CD4-positive, alpha-beta T cell (primary cell): ENCODE measurements around the gene RAB6A. TPM values are rescaled to one million over a fixed set of nuclear protein-coding genes. Genes with fewer than 3 reads are reported as not detected.
A peak's percentile ranks its signal among the peaks of the same experiment; 100 is the strongest.

Experiments used
- ATAC-seq: fragments of 200-7000 bp; cut with Tn5 transposase; one replicate; pipeline ENCODE4 v1.10.0; 2022; ENCODE audit warnings: mild to moderate bottlenecking; ENCODE audit not compliant: poor library complexity
- CTCF ChIA-PET: fragments of 350-600 bp; sonication (Branson Sonifier 250); formaldehyde crosslinking; loops from one replicate; lab custom pipeline; 2021; ENCODE audit warnings: antibody characterized with exemption, inconsistent platforms; lab: Charles Lee
- POLR2A ChIA-PET: fragments of 350-600 bp; sonication (Branson Sonifier 250); formaldehyde crosslinking; loops from one replicate; lab custom pipeline; 2021; ENCODE audit warnings: antibody characterized with exemption, inconsistent platforms; lab: Charles Lee
- DNase-seq, 14 experiments: peaks; one replicate each; pipeline ENCODE4 v3.0.0-alpha.2; 2013 to 2020; ENCODE audit warnings: mixed read lengths in 2 of 14
- H3K27ac ChIP-seq, 2 donors: one replicate each; pipeline versions ENCODE4 v1.5.1 to v1.7.0; 2013; ENCODE audit warnings: low read length in 2 of 2, low read depth in 1 of 2, mild to moderate bottlenecking in 1 of 2
- H3K27me3 ChIP-seq, 2 experiments: 1 replicate in 1 of 2; 2 replicates in 1 of 2; pipeline versions ENCODE4 v1.6.1 to v1.7.0; 2013; ENCODE audit warnings: low read length in 2 of 2, control low read depth in 1 of 2, mild to moderate bottlenecking in 1 of 2, moderate library complexity in 1 of 2; ENCODE audit not compliant: insufficient read depth in 2 of 2, control insufficient read depth in 1 of 2
- H3K36me3 ChIP-seq: one replicate; pipeline ENCODE4 v1.6.1; 2013; ENCODE audit warnings: low read length, control low read depth; ENCODE audit not compliant: insufficient read depth
- H3K4me1 ChIP-seq: one replicate; pipeline ENCODE4 v1.6.1; 2013; ENCODE audit warnings: low read length, control low read depth; ENCODE audit not compliant: insufficient read depth
- H3K4me3 ChIP-seq: one replicate; pipeline ENCODE4 v1.5.1; 2013; ENCODE audit warnings: mild to moderate bottlenecking, low read length, moderate library complexity
- H3K9me3 ChIP-seq, 2 experiments: 1 replicate in 1 of 2; 2 replicates in 1 of 2; pipeline versions ENCODE4 v1.6.1 to v1.7.0; 2013; ENCODE audit warnings: low read length in 2 of 2, mild to moderate bottlenecking in 2 of 2, control low read depth in 1 of 2, moderate library complexity in 1 of 2; ENCODE audit not compliant: control insufficient read depth in 1 of 2, insufficient read depth in 1 of 2
- H3K27ac Mint-ChIP-seq: one replicate; pipeline ENCODE4 v1.8.0; 2020; ENCODE audit warnings: mixed read lengths
- H3K27me3 Mint-ChIP-seq: one replicate; pipeline ENCODE4 v1.8.0; 2021; ENCODE audit warnings: mixed read lengths
- H3K36me3 Mint-ChIP-seq: one replicate; pipeline ENCODE4 v1.8.0; 2021; ENCODE audit warnings: low read depth, mixed read lengths
- H3K4me1 Mint-ChIP-seq: one replicate; pipeline ENCODE4 v1.8.0; 2021; ENCODE audit warnings: low read depth, mixed read lengths
- H3K4me3 Mint-ChIP-seq: one replicate; pipeline ENCODE4 v1.8.0; 2020; ENCODE audit warnings: mild to moderate bottlenecking, mixed read lengths
- H3K9me3 Mint-ChIP-seq: one replicate; pipeline ENCODE4 v1.8.0; 2020; ENCODE audit warnings: mixed read lengths
- CTCF ChIP-seq: fragments of 200-600 bp; IDR thresholded peaks from one replicate; pipeline ENCODE4 v1.8.0; 2022; ENCODE audit warnings: antibody characterized with exemption, mild to moderate bottlenecking
- intact Hi-C, 2 experiments: fragments of 100-400 bp; cut with DNase I in 1 of 2; cut with micrococcal nuclease in 1 of 2; formaldehyde crosslinking; loops; one replicate each; pipeline versions ENCODE4 v1.15.1 to v1.9.0; 2023 to 2025; cut with DNase I, micrococcal nuclease
- total RNA-seq, 174 experiments: library from RNA in 2 of 174; stranded (reverse) in 2 of 174; gene quantifications; one replicate each; pipeline ENCODE4 v1.2.3 and lab custom pipeline; 2021 to 2026

RAB6A gene
- total RNA-seq, 2 experiments from 2014 or later = 42.6 to 49.3 TPM

GRCh38 chr11:73760135-73760678 lies 667 bp downstream of the RAB6A start:
- ChIA-PET POLR2A (interaction anchor here (0.8 to 3.9 kb wide), 17 partner anchors 7 to 1720 kb away, joined by 3 to 236 read pairs (median 5); partner anchors contain the start of genes COA4, FAM168A, LIPT2 and MRPL48), CTCF (interaction anchor here (0.6 to 4.1 kb wide), 7 partner anchors 12 to 163 kb away, joined by 3 to 35 read pairs (median 3); partner anchors contain the start of genes FAM168A and MRPL48)
- H3K27ac Mint-ChIP-seq = peak overlapping the region; percentile 83
- peaks cover 43% of the 10 kb centered on the region for H3K4me1 Mint-ChIP-seq
- peak in 1 of 14 experiments; percentile 2 for DNase-seq
- Histone ChIP-seq H3K9me3 (no peaks in the 10 kb centered on the region), H3K4me3 (peak overlapping the region; percentile 93), H3K27ac (peak overlapping the region; percentile 64 to 82), H3K36me3 (no peaks in the 10 kb centered on the region), H3K4me1 (peaks cover 16% of the 10 kb centered on the region), H3K27me3 (no peaks in the 10 kb centered on the region)
- ATAC-seq = no peak
- no peak for TF ChIP-seq CTCF
- no peaks in the 10 kb centered on the region for H3K27me3 Mint-ChIP-seq
- H3K9me3 Mint-ChIP-seq = no peaks in the 10 kb centered on the region
- intact Hi-C loops = loop anchor here (2.0 to 10.0 kb wide), 5 partner anchors 117 to 735 kb away; partner anchors contain the start of genes C2CD3 (in 1 of the 2), COA4 (in 1 of the 2), FAM168A (in 1 of the 2) and FCHSD2 (in 1 of the 2)
- peak overlapping the region; percentile 84 for H3K4me3 Mint-ChIP-seq
- H3K36me3 Mint-ChIP-seq = peaks cover 13% of the 10 kb centered on the region

- H3K36me3 Mint-ChIP-seq = peaks cover 13% of the 10 kb centered on the region
- no peaks in the 10 kb centered on the region for H3K36me3 ChIP-seq
- ChIA-PET CTCF (interaction anchor here (1.1 to 4.1 kb wide), 2 partner anchors 20 to 28 kb away, joined by 3 to 35 read pairs; partner anchors contain the start of gene MRPL48), POLR2A (interaction anchor here (0.8 to 3.9 kb wide), 3 partner anchors 12 to 28 kb away, joined by 3 to 236 read pairs (median 26); partner anchors contain the start of gene MRPL48)
- no peaks in the 10 kb centered on the region for H3K27me3 Mint-ChIP-seq
- H3K4me3 ChIP-seq = peak overlapping the region; percentile 93
- H3K9me3 ChIP-seq = no peaks in the 10 kb centered on the region
- H3K9me3 Mint-ChIP-seq = no peaks in the 10 kb centered on the region
- H3K27ac Mint-ChIP-seq = peak overlapping the region; percentile 83
- H3K4me1 ChIP-seq = peaks cover 16% of the 10 kb centered on the region
- peaks cover 43% of the 10 kb centered on the region for H3K4me1 Mint-ChIP-seq
- DNase-seq (peak in 1 of 14 experiments; percentile 15), ATAC-seq (no peak)
- peak overlapping the region; percentile 84 for H3K4me3 Mint-ChIP-seq
- H3K27ac ChIP-seq = no peak overlapping the region
- intact Hi-C loops = loop anchor here (2.0 to 10.0 kb wide), 6 partner anchors 33 to 735 kb away; partner anchors contain the start of genes C2CD3 (in 1 of the 2), COA4 (in 1 of the 2), FAM168A (in 1 of the 2) and FCHSD2 (in 1 of the 2)
- TF ChIP-seq CTCF = no peak
- no peaks in the 10 kb centered on the region for H3K27me3 ChIP-seq
Measured at GRCh38 chr11:73759610-73760134, 1.2 kb downstream of the RAB6A start.

- Histone ChIP-seq H3K27me3 (no peaks in the 10 kb centered on the region), H3K9me3 (no peaks in the 10 kb centered on the region), H3K27ac (no peak overlapping the region), H3K4me3 (no peak overlapping the region), H3K36me3 (peaks cover 6% of the 10 kb centered on the region), H3K4me1 (peaks cover 16% of the 10 kb centered on the region)
- ATAC-seq = no peak
- Mint-ChIP-seq H3K27ac (no peak overlapping the region), H3K9me3 (no peaks in the 10 kb centered on the region), H3K4me1 (peaks cover 52% of the 10 kb centered on the region), H3K4me3 (peak overlapping the region; percentile 84), H3K27me3 (no peaks in the 10 kb centered on the region), H3K36me3 (peaks cover 19% of the 10 kb centered on the region)
- no peak for TF ChIP-seq CTCF
- CTCF ChIA-PET = interaction anchor here (1.0 kb wide), 1 partner anchor 21 kb away, joined by 3 read pairs; no protein-coding TSS in a partner anchor
- POLR2A ChIA-PET = interaction anchor here (0.7 kb wide), 1 partner anchor 51 kb away, joined by 3 read pairs; no protein-coding TSS in a partner anchor
- no peak for DNase-seq
- intact Hi-C loops = loop anchor here in 1 of 2 experiments (5.0 kb wide), 1 partner anchor 34 kb away; no protein-coding TSS in a partner anchor
Measured at GRCh38 chr11:73758451-73758850, 2.4 kb downstream of the RAB6A start.
